Effector memory CD4-positive, alpha-beta T cell (primary cell): ENCODE data around the gene ING1.
"Not testable (repeated sequence)": the region's sequence is repeated elsewhere in the genome, so short reads cannot be mapped to it uniquely, and the experiment has no call there.

ENCODE experiments used
- DNase-seq, 3 donors: peaks; one replicate each; pipeline ENCODE4 v3.0.0-alpha.2; 2020
- H3K27ac ChIP-seq: 2 replicates; pipeline ENCODE4 v1.7.0; 2013; ENCODE audit warnings: mild to moderate bottlenecking, low read length, moderate library complexity; ENCODE audit not compliant: insufficient read depth, poor library complexity, severe bottlenecking
- H3K27me3 ChIP-seq: replicated peaks from 2 replicates; pipeline ENCODE4 v1.7.0; 2013; ENCODE audit warnings: mild to moderate bottlenecking, low read length; ENCODE audit not compliant: insufficient read depth, control insufficient read depth, poor library complexity, severe bottlenecking
- H3K36me3 ChIP-seq: 2 replicates; pipeline ENCODE4 v1.7.0; 2013; ENCODE audit warnings: mild to moderate bottlenecking, low read length, moderate library complexity; ENCODE audit not compliant: control insufficient read depth, insufficient read depth
- H3K4me1 ChIP-seq: 2 replicates; pipeline ENCODE4 v1.7.0; 2013; ENCODE audit warnings: low read length, mild to moderate bottlenecking; ENCODE audit not compliant: control insufficient read depth, insufficient read depth, poor library complexity, severe bottlenecking
- H3K4me3 ChIP-seq: 2 replicates; pipeline ENCODE4 v1.7.0; 2013; ENCODE audit warnings: low read length, low read depth, mild to moderate bottlenecking; ENCODE audit not compliant: insufficient read depth, poor library complexity, severe bottlenecking
- H3K9me3 ChIP-seq: 2 replicates; pipeline ENCODE4 v1.7.0; 2013; ENCODE audit warnings: mild to moderate bottlenecking, low read length, moderate library complexity; ENCODE audit not compliant: control insufficient read depth
- total RNA-seq, 3 donors: gene quantifications; one replicate each; lab custom pipeline; 2026; lab: John Stamatoyannopoulos, UW

Gene ING1, protein sequence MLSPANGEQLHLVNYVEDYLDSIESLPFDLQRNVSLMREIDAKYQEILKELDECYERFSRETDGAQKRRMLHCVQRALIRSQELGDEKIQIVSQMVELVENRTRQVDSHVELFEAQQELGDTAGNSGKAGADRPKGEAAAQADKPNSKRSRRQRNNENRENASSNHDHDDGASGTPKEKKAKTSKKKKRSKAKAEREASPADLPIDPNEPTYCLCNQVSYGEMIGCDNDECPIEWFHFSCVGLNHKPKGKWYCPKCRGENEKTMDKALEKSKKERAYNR
- total RNA-seq: 24.9 to 31.6 (median 26.5) reads per million in 3 donors

DNA sequence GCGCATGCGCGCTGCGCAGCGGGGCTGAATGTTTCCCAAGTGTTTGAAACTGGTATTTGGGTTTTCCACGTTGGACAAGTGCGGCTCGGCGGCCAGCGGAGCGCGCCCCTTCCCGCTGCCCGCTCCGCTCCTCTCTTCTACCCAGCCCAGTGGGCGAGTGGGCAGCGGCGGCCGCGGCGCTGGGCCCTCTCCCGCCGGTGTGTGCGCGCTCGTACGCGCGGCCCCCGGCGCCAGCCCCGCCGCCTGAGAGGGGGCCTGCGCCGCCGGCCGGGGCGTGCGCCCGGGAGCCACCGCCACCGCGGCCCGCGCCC, at the start of gene ING1:
Gene ING1 (plus strand): TSS at position 59 of the 311 bp plus-strand sequence. CDS start 450 bp downstream, outside the sequence.
- Histone ChIP-seq H3K4me3 (peak within 1 kb of the TSS; percentile 100), H3K27ac (peak within 1 kb of the TSS; percentile 99), H3K9me3 (no peaks in the 10 kb centered on the region), H3K4me1 (peaks cover 16% of the 10 kb centered on the region), H3K27me3 (no peaks in the 10 kb centered on the region), H3K36me3 (no peaks in the 10 kb centered on the region)
- DNase-seq: no peak

DNA sequence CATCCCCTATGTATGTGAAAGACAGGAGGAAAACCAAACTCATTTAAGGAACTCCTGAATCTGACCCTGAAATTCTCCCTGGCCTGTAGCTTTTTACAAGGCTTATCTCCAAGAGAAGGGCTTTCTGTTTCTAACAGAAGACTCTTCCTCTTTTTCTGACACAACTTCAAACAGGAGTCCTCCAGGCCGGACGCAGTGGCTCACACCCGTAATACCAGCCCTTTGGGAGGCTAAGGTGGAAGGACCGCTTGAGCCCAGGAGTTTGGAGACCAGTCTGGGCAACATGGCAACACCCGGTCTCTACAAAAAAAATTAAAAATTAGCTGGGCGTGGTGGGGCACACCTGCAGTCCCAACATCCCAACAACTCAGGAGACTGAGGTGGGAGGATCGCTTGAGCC, 49.5 kb upstream of the ING1 start:
- peaks cover 55% of the 10 kb centered on the region for H3K36me3 ChIP-seq
- no peak overlapping the region for H3K4me3 ChIP-seq
- no peak overlapping the region for H3K27ac ChIP-seq
- H3K27me3 ChIP-seq: no peaks in the 10 kb centered on the region
- no peak for DNase-seq
- no peaks in the 10 kb centered on the region for H3K4me1 ChIP-seq
- H3K9me3 ChIP-seq: no peaks in the 10 kb centered on the region

DNA sequence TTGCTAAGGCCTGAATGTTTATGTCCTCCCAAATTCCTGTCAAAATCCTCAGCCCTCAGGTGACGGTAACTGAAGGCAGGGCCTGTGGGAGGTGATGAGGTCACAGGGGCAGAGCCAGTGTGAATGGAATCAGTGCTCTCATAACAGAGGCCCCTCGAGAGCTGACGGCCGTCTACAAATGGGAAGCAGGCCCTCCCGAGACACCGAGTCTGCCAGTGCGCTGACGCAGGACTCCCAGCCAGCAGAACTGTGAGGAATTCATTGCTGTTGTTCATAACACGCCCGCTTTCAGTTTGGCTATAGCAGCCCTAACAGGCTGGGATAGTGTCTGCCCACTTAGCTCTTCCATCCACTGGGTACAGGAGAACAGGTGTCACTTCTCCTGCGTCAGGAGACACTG, 48.8 kb upstream of the ING1 start:
- peaks cover 58% of the 10 kb centered on the region for H3K36me3 ChIP-seq
- H3K4me1 ChIP-seq: no peaks in the 10 kb centered on the region
- H3K27ac ChIP-seq: no peak overlapping the region
- H3K9me3 ChIP-seq: no peaks in the 10 kb centered on the region
- H3K27me3 ChIP-seq: no peaks in the 10 kb centered on the region
- DNase-seq: no peak
- no peak overlapping the region for H3K4me3 ChIP-seq

DNA sequence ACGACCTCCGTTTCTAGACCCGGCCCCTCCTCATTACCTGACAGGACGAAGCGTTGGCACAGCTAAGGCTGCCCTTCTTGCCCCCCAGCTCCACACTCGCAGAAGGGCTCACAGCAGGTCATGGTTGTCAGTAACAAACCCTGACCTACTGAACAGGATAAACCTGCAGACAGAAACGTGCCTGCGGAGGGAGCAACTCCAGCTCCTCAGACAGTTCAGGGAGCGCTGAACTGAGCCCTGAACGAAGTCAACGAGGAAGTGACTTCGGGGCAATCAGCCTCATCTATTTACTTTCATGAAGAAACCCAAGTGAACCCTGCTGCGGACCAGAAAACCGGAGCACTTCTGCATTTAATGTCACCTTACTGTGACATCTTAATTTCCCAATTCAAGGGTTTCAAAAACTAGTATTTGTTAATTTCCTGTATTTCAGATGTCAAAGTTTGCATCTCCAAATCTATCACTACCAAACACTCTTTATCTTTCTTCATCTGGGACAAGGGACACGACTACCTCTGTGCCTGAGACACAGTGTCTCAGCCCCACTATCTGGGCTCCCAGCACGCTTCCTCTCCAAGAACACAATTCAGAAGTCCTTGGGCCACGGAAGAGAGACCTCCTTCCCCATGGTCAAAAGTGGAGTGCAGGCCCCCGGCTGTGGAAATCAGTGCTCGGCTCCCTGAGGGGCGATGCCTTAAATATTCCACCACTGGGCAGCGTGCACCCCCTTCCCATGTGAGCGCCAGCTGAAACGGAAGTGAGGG, 47.8 kb upstream of the ING1 start:
- Histone ChIP-seq H3K36me3 (peaks cover 58% of the 10 kb centered on the region), H3K9me3 (no peaks in the 10 kb centered on the region), H3K4me3 (no peak overlapping the region), H3K27ac (no peak overlapping the region), H3K4me1 (no peaks in the 10 kb centered on the region), H3K27me3 (no peaks in the 10 kb centered on the region)
- no peak for DNase-seq

DNA sequence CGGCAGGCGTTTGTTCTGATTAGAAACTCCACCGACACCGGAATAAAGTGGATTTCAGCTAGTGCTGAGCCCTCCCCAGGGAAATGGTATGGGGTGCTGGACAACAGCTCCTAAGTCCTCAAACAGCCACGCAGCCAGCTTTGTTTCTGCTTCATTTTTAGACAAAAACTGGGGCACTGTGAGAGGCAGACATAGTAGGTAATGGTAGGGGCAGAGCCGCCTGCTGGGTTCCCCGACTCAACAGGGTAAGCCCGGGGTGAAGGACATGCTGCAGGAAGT, 47.3 kb upstream of the ING1 start:
- peaks cover 58% of the 10 kb centered on the region for H3K36me3 ChIP-seq

DNA sequence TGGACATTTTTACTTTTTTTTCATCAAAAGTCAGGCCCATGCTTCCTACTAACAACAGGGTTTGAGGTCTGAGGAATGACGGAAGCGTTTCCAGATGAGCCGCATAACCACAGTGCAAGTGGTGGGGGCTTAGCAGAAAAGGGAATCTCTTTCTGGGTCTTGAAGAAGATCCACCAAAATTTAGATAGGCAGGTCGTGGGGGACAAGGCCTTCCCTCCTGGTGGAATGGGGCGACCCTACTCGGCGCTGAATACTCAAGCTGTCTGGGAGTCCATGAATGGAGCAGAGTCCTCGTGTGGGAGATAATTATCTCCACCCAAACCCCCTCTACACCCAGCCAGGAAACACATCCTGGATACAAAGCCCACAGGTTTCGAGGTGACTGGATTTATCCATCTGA, 44.5 kb upstream of the ING1 start:
- Histone ChIP-seq H3K4me1 (no peaks in the 10 kb centered on the region), H3K27ac (no peak overlapping the region), H3K9me3 (no peaks in the 10 kb centered on the region), H3K27me3 (no peaks in the 10 kb centered on the region), H3K4me3 (no peak overlapping the region), H3K36me3 (peaks cover 33% of the 10 kb centered on the region)
- no peak for DNase-seq

More for the DNA sequence above, 47.3 kb upstream of the ING1 start:
- Histone ChIP-seq H3K9me3 (no peaks in the 10 kb centered on the region), H3K27ac (no peak overlapping the region), H3K4me1 (no peaks in the 10 kb centered on the region), H3K27me3 (no peaks in the 10 kb centered on the region), H3K4me3 (no peak overlapping the region)
- no peak for DNase-seq

DNA sequence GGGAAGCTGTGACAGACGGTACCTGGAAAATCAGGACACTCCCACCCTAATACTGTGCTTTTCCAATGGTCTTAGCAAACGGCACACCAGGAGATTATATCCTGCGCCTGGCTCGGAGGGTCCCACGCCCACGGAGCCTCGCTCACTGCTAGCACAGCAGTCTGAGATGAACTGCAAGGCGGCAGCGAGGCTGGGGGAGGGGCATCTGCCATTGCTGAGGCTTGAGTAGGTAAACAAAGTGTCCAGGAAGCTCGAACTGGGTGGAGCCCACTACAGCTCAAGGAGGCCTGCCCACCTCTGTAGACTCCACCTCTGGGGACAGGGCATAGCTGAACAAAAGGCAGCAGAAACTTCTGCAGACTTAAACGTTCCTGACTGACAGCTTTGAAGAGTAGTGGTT, 43.7 kb upstream of the ING1 start:
- DNase-seq, H3K4me1 ChIP-seq, H3K27me3 ChIP-seq, H3K4me3 ChIP-seq, H3K27ac ChIP-seq, H3K9me3 ChIP-seq: not testable (repeated sequence)
- peaks cover 28% of the 10 kb centered on the region for H3K36me3 ChIP-seq

DNA sequence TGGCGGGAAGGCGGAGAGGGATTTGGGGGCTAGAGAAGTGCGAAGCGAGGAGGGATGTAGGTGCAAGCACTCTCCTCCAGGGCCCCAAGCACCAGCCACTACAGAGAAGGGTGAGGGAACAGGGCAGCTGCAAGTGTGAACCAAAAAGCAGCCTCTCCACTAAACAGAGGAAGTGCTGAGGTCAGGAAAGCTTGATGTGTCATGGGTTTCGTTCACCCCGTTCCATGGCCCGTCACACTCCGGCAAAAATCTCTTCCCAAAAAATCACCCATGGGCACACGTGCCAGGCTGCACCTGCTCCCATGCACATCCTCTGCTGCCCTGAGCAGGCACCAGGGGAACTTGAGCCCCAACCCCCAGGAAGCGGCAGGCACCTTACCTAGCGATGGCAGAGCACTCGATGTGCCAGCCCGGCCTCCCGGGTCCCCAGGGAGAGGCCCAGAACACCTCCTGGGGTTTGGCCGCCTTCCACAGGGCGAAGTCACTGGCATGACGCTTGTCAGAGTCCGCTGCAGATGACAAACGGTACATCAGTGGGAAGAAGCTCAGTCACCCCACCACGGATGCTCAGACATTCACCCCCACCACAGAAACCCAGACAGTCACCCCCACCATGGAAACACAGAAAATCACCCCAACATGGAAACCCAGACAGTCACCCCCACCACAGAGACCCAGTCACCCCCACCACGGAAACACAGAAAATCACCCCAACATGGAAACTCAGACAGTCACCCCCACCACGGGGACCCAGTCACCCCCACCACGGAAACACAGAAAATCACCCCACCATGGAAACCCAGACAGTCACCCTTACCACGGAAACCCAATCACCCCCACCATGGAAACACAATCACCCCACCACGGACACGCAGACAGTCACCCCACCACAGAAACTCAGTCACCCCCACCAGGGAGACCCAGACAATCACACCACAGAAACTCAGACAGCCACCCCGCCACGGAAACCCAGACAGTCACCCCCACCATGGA, 36.6 kb upstream of the ING1 start:
- no peak for DNase-seq
- no peaks in the 10 kb centered on the region for H3K4me1 ChIP-seq
- no peaks in the 10 kb centered on the region for H3K9me3 ChIP-seq
- no peak overlapping the region for H3K27ac ChIP-seq
- peaks cover 38% of the 10 kb centered on the region for H3K36me3 ChIP-seq
- H3K4me3 ChIP-seq: no peak overlapping the region
- no peaks in the 10 kb centered on the region for H3K27me3 ChIP-seq

DNA sequence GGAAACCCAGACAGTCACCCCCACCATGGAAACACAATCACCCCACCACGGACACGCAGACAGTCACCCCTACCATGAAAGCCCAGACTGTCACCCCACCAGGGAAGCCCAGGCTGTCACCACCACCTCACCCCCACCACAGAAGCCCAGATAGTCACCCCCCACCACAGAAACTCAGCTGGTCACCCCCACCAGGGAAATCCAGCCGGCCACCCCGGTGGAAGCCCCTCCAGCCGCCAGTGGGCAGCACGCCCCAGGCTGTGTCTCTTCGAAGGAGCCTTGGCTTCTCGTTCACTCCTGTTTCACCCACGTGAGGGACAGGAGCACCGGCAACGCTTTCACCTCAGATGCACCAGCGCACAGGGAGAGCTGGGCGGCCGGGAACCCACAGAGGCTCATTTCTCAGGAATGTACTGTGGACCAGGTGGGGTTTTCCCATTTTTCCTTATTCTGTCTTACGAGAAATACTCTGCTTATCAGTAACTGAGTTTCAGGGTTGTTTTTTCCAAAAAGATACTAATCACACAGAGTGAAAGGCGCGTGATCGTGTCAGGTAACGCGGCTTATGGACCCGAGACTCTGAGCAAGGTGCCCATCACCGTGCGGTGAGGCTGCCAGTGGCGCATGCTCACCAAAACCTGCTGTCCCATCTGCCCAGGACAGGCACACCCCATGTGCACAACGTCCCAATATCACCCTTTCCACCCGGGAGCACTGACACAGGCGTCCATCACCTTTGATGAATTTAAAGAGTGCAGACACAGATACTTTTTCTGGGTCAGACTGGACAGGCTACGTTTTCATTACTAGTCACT, 35.6 kb upstream of the ING1 start:
- DNase-seq: no peak

More for the DNA sequence above, 35.6 kb upstream of the ING1 start:
- no peaks in the 10 kb centered on the region for H3K4me1 ChIP-seq
- no peaks in the 10 kb centered on the region for H3K9me3 ChIP-seq
- H3K27ac ChIP-seq: no peak overlapping the region
- peaks cover 48% of the 10 kb centered on the region for H3K36me3 ChIP-seq
- no peak overlapping the region for H3K4me3 ChIP-seq
- no peaks in the 10 kb centered on the region for H3K27me3 ChIP-seq
